Gastroesophageal sphincter (tissue), 3 donors: ENCODE data around the gene TMEM121B.

Experiments
- CTCF ChIP-seq, 4 experiments: fragments of 200-600 bp in 2 of 4; fragments of 450-650 bp in 2 of 4; sonication (generic) in 1 of 4; IDR thresholded peaks; one replicate each; pipeline ENCODE4 v1.5.1; 2017 to 2019; ENCODE audit warnings: antibody characterized with exemption in 4 of 4, mild to moderate bottlenecking in 2 of 4, moderate library complexity in 2 of 4
- EP300 ChIP-seq: sonication (generic); formaldehyde crosslinking; IDR thresholded peaks from one replicate; pipeline ENCODE4 v1.6.1; 2017; ENCODE audit warnings: antibody characterized with exemption, mild to moderate bottlenecking
- POLR2A ChIP-seq, 2 donors: fragments of 450-650 bp; IDR thresholded peaks; one replicate each; pipeline ENCODE4 v1.6.1; 2017; ENCODE audit warnings: antibody characterized with exemption in 2 of 2, mild to moderate bottlenecking in 2 of 2, moderate library complexity in 1 of 2
- POLR2AphosphoS5 ChIP-seq: sonication (generic); formaldehyde crosslinking; IDR thresholded peaks from one replicate; pipeline ENCODE4 v1.6.1; 2017; ENCODE audit warnings: antibody characterized with exemption

GRCh38 chr22:17158176-17158567, 37.0 kb upstream of the TMEM121B start:
- TF ChIP-seq CTCF (IDR thresholded peaks at IDR 0.05) (no peak), POLR2A (IDR thresholded peaks at IDR 0.05) (no peak), EP300 (no peak), POLR2AphosphoS5 (no peak)
